ENCODE data around the gene EFEMP2. TPM values are rescaled to one million over a fixed set of nuclear protein-coding genes. Genes with fewer than 3 reads are reported as not detected.

Gene EFEMP2
- total and polyA plus RNA-seq, 2 experiments from 2014 or later, result 161 to 216 TPM

DNA sequence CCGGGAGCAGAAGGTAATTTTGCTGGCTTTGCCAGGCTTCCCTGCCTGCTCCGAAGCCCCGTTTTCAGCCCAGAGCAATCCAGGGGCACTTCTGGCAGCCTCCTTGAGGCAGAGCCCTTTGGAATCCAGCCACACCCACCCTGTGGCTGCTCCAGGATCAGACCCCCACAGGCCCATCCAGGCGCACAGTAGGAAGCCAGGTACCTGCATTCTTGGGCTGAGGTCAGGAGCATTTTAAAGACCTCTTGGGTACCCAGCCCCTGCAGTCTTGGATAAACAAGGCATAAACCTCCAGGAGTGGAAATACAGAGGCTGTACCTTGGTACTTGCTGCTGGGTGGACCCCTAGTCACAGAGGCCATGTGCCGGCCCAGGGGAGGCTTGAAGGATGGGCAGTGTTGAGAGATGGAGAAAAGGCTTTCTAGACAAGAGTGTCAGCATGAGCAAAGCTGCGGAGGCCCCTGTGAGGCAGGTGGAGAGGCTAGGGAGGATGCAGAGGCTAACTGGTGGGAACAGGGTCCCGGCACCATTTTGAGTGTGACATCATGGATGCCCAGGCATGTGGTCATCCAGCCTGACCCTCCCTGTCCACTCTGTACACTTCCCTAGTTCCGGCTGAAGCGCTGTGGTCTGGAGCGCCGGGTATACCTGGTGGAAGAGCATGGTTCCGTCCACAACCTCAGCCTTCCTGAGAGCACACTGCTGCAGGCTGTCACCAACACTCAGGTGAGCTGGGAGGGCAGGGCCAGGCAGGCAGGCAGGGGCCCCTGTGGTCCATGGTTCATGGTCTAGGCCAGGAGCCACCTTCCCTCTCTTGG lies 8.5 kb downstream of the EFEMP2 start:
- peaks cover 2% of the 10 kb centered on the region for H3K4me1 ChIP-seq (ENCODE audit: low read depth)
- peaks cover 50% of the 10 kb centered on the region for H3K36me3 ChIP-seq
- no peaks in the 10 kb centered on the region for H3K27me3 ChIP-seq
- H3K4me3 ChIP-seq, result no peak overlapping the region
- no peak for DNase-seq (ENCODE audit: low read depth in 1 of 2, low spot score in 1 of 2)
- no peak overlapping the region for H3K27ac ChIP-seq
- H3K9me3 ChIP-seq (ENCODE audit: low read depth), result no peaks in the 10 kb centered on the region
- TF ChIP-seq, protein P1, sequence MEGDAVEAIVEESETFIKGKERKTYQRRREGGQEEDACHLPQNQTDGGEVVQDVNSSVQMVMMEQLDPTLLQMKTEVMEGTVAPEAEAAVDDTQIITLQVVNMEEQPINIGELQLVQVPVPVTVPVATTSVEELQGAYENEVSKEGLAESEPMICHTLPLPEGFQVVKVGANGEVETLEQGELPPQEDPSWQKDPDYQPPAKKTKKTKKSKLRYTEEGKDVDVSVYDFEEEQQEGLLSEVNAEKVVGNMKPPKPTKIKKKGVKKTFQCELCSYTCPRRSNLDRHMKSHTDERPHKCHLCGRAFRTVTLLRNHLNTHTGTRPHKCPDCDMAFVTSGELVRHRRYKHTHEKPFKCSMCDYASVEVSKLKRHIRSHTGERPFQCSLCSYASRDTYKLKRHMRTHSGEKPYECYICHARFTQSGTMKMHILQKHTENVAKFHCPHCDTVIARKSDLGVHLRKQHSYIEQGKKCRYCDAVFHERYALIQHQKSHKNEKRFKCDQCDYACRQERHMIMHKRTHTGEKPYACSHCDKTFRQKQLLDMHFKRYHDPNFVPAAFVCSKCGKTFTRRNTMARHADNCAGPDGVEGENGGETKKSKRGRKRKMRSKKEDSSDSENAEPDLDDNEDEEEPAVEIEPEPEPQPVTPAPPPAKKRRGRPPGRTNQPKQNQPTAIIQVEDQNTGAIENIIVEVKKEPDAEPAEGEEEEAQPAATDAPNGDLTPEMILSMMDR (IDR thresholded peaks at IDR 0.05; ENCODE audit: low read depth, low read length), result no peak

- Histone ChIP-seq H3K4me3 (no peak overlapping the region), H3K9me3 (ENCODE audit: low read depth) (no peaks in the 10 kb centered on the region), H3K27ac (no peak overlapping the region), H3K36me3 (peaks cover 45% of the 10 kb centered on the region), H3K4me1 (ENCODE audit: low read depth) (peaks cover 2% of the 10 kb centered on the region), H3K27me3 (no peaks in the 10 kb centered on the region)
- TF ChIP-seq, protein P1 (IDR thresholded peaks at IDR 0.05; ENCODE audit: low read depth, low read length), result no peak
- no peak for DNase-seq (ENCODE audit: low read depth in 1 of 2, low spot score in 1 of 2)
These were observed 9.4 kb downstream of the EFEMP2 start for GRCh38 chr11:65862941-65863888.

DNA sequence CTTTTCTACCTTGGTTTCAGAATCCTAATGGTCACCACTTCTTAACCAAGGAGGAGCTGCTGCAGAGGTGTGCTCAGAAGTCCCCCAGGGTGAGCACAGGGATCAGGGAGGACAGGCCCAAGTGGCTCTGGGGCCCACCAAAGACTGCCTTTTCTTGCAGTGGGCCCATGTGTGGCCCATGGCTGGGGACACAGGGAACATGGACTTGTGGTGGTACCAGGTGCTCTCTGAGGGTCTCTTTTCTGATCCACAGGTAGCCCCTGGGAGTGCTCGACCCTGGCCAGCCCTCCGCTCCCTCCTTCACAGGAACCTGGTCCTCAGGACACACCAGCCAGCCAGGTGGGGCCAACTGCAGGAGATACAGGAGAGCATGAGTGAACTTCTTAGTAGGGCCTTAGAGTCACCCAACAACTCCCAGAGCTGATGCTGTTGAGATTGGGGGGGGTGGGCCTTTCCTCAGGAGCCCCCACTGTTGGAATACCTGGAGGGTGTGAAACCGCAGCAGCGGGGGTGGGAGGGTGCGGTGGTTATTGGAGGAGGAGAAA lies 10.3 kb downstream of the EFEMP2 start:
- Histone ChIP-seq H3K4me3 (no peak overlapping the region), H3K9me3 (ENCODE audit: low read depth) (no peaks in the 10 kb centered on the region), H3K36me3 (peaks cover 44% of the 10 kb centered on the region), H3K27ac (no peak overlapping the region), H3K4me1 (ENCODE audit: low read depth) (peaks cover 2% of the 10 kb centered on the region), H3K27me3 (no peaks in the 10 kb centered on the region)
- TF ChIP-seq, protein P1 (IDR thresholded peaks at IDR 0.05; ENCODE audit: low read depth, low read length), result no peak
- DNase-seq (ENCODE audit: low read depth in 1 of 2, low spot score in 1 of 2), result no peak

- Histone ChIP-seq H3K36me3 (peaks cover 38% of the 10 kb centered on the region), H3K27ac (peak overlapping the region; percentile 99), H3K9me3 (ENCODE audit: low read depth) (no peaks in the 10 kb centered on the region), H3K4me3 (peak overlapping the region; percentile 78), H3K27me3 (no peaks in the 10 kb centered on the region), H3K4me1 (ENCODE audit: low read depth) (peaks cover 2% of the 10 kb centered on the region)
- no peak for DNase-seq (ENCODE audit: low read depth in 1 of 2, low spot score in 1 of 2)
- TF ChIP-seq, protein P1 (IDR thresholded peaks at IDR 0.05; ENCODE audit: low read depth, low read length), result no peak
These were observed 10.9 kb downstream of the EFEMP2 start for GRCh38 chr11:65861533-65862183.

DNA sequence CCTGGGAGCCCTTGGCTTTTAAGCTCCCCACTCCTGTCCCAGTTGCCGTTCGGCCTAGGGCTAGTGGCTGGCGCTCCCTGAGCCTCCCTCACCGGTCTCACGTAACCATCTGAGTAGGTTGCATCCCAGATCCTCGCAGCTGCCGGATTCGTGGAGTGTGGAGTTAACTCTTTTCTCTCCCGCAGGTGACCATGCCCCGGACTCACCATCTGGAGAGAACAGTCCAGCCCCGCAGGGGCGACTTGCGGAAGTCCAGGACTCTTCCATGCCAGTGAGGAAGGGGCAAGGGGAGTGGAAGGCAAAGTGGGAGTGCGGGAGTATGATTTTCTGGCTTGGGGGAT lies 11.5 kb downstream of the EFEMP2 start:
- TF ChIP-seq, protein P1 (IDR thresholded peaks at IDR 0.05; ENCODE audit: low read depth, low read length), result no peak
- Histone ChIP-seq H3K4me3 (peak overlapping the region; percentile 78), H3K27me3 (no peaks in the 10 kb centered on the region), H3K4me1 (ENCODE audit: low read depth) (peaks cover 7% of the 10 kb centered on the region), H3K27ac (peak overlapping the region; percentile 99), H3K36me3 (peaks cover 34% of the 10 kb centered on the region), H3K9me3 (ENCODE audit: low read depth) (no peaks in the 10 kb centered on the region)
- no peak for DNase-seq (ENCODE audit: low read depth in 1 of 2, low spot score in 1 of 2)

Measured in cardiac muscle cell (in vitro differentiated cells and primary cell).